GM23248 (cell line): ENCODE results near the gene NPIPB2. TPM values are rescaled to one million over a fixed set of nuclear protein-coding genes. Genes with fewer than 3 reads are reported as not detected.
"Not testable (repeated sequence)": the region's sequence is repeated elsewhere in the genome, so short reads cannot be mapped to it uniquely, and the experiment has no call there.

Source experiments
- DNase-seq: peaks from one replicate; pipeline ENCODE4 v3.0.0-alpha.2; 2015
- H2AFZ ChIP-seq: fragments of 200-600 bp; sonication (generic); 2 replicates; pipeline ENCODE4 v1.6.1; 2016; ENCODE audit warnings: antibody characterized with exemption
- H3F3A ChIP-seq: fragments of 200-600 bp; sonication (generic); 2 replicates; pipeline ENCODE4 v1.6.1; 2016; ENCODE audit warnings: mild to moderate bottlenecking, antibody characterized with exemption, mixed run types; ENCODE audit not compliant: insufficient read depth
- H3K27ac ChIP-seq: fragments of 200-600 bp; sonication (generic); 2 replicates; pipeline ENCODE4 v1.5.1; 2016; ENCODE audit warnings: mild to moderate bottlenecking
- H3K27me3 ChIP-seq: fragments of 200-600 bp; sonication (generic); replicated peaks from 2 replicates; pipeline ENCODE4 v1.6.1; 2016; ENCODE audit warnings: mild to moderate bottlenecking; ENCODE audit not compliant: insufficient read depth
- H3K36me3 ChIP-seq: fragments of 200-600 bp; sonication (generic); 2 replicates; pipeline ENCODE4 v1.6.1; 2016; ENCODE audit warnings: low read depth, mild to moderate bottlenecking
- H3K4me1 ChIP-seq: fragments of 200-600 bp; sonication (generic); 2 replicates; pipeline ENCODE4 v1.6.1; 2016; ENCODE audit warnings: mild to moderate bottlenecking; ENCODE audit not compliant: insufficient read depth
- H3K4me2 ChIP-seq: fragments of 200-600 bp; sonication (generic); one replicate; pipeline ENCODE4 v1.6.1; 2016; ENCODE audit warnings: mild to moderate bottlenecking; ENCODE audit not compliant: unreplicated experiment
- H3K4me3 ChIP-seq: fragments of 200-600 bp; sonication (generic); 2 replicates; pipeline ENCODE4 v1.5.1; 2016; ENCODE audit warnings: mild to moderate bottlenecking
- H3K79me2 ChIP-seq: fragments of 200-600 bp; sonication (generic); 2 replicates; pipeline ENCODE4 v1.6.1; 2016; ENCODE audit warnings: mild to moderate bottlenecking; ENCODE audit not compliant: insufficient read depth
- H3K9ac ChIP-seq: fragments of 200-600 bp; sonication (generic); 2 replicates; pipeline ENCODE4 v1.6.1; 2016; ENCODE audit warnings: mild to moderate bottlenecking
- H3K9me2 ChIP-seq: fragments of 200-600 bp; sonication (generic); 2 replicates; pipeline ENCODE4 v1.6.1; 2016; ENCODE audit warnings: mixed run types, mild to moderate bottlenecking, moderate library complexity; ENCODE audit not compliant: insufficient read depth
- H3K9me3 ChIP-seq: fragments of 200-600 bp; sonication (generic); one replicate; pipeline ENCODE4 v1.6.1; 2017; ENCODE audit warnings: low read depth
- H4K20me1 ChIP-seq: fragments of 200-600 bp; sonication (generic); 2 replicates; pipeline ENCODE4 v1.6.0; 2016; ENCODE audit not compliant: insufficient read depth
- EZH2 ChIP-seq: fragments of 200-600 bp; sonication (generic); IDR thresholded peaks from 2 replicates; pipeline ENCODE4 v1.6.1; 2018; ENCODE audit warnings: antibody characterized with exemption, mild to moderate bottlenecking; ENCODE audit not compliant: insufficient read depth, poor library complexity, severe bottlenecking
- EZH2phosphoT487 ChIP-seq: fragments of 200-600 bp; sonication (generic); IDR thresholded peaks from 2 replicates; pipeline ENCODE4 v1.6.1; 2018; ENCODE audit warnings: antibody characterized with exemption, moderate library complexity, mild to moderate bottlenecking, low read depth; ENCODE audit not compliant: insufficient read depth
- whole genome bisulfite sequencing, 2 experiments: methylation state at CpG; one replicate each; pipeline ENCODE4 v1.1.6; 2015 to 2017; ENCODE audit warnings: low lambda C conversion rate in 2 of 2, low coverage in 1 of 2; ENCODE audit errors: missing lambda C conversion rate in 2 of 2; 5-methylcytosine and 5-hydroxymethylcytosine counted together
- in situ Hi-C: fragments of 300-500 bp; cut with MboI; formaldehyde crosslinking; loops from 2 replicates; pipeline ENCODE4 v1.15.0; 2020
- polyA plus RNA-seq: library from polyadenylated mRNA; unstranded; fragments of >200 nt; fragmentation: Nextera tagmentation; extraction: Ambion mirVana; gene quantifications from 2 replicates; pipeline ENCODE4 v1.2.1, GENCODE V29; 2016
- total RNA-seq: library from RNA; depleted of rRNA; stranded (reverse); fragments of >200 nt; shearing (Covaris generic); gene quantifications from 2 replicates; pipeline ENCODE4 v1.2.3, GENCODE V29; 2014

The NPIPB2 gene
- total and polyA plus RNA-seq, 2 experiments from 2014 or later, result 0.65 to 2.0 TPM

DNA sequence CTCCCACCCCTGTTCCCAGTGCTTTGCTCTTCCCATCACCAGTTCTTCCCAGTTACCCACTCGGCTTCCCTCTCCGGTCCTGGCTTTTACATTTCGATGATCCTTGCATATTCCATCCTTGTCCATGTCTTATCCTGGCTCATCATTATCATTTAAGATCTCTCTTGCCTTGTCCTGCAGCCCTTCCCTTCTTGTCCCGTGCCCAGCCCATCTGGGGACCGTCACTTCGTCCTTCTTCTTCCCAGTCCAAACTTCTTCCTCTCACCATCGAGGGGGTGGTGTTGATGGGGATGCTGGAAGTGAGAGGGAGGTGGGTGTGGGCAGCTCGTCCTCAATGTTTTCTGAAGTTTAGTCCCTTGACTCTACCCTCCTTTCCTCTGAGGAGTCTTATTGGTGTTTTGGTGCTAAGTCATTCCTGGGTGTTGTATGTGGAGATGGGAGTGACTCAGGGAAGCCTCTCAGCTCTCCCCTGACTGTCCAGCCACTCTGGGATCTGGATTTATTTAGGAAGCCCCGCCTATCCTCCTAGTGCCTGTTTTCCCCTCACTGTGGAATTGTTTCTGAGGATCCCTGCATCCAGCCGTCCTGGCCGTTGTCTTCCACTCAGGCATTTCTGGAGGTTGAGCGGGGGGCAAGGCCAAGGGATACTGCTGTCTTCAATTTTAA is 35.7 kb upstream of the NPIPB2 start:
- Histone ChIP-seq H3K27ac (peak overlapping the region; percentile 93), H3F3A (peaks cover 21% of the 10 kb centered on the region), H3K9me2 (no peaks in the 10 kb centered on the region), H3K9ac (peak overlapping the region; percentile 92), H4K20me1 (no peaks in the 10 kb centered on the region), H2AFZ (peak overlapping the region; percentile 89), H3K4me3 (peak overlapping the region; percentile 99), H3K27me3 (no peaks in the 10 kb centered on the region), H3K4me1 (peaks cover 13% of the 10 kb centered on the region), H3K79me2 (peaks cover 63% of the 10 kb centered on the region), H3K9me3 (no peaks in the 10 kb centered on the region), H3K4me2 (peak overlapping the region; percentile 92), H3K36me3 (no peaks in the 10 kb centered on the region)
- peak; percentile 95 for DNase-seq
- WGBS, 2 experiments, result 1% methylated on average over 12 of the region's 12 CpGs
- in situ Hi-C loops, result no loop called here
- TF ChIP-seq EZH2, result no peak
- no peak for TF ChIP-seq EZH2phosphoT487

DNA sequence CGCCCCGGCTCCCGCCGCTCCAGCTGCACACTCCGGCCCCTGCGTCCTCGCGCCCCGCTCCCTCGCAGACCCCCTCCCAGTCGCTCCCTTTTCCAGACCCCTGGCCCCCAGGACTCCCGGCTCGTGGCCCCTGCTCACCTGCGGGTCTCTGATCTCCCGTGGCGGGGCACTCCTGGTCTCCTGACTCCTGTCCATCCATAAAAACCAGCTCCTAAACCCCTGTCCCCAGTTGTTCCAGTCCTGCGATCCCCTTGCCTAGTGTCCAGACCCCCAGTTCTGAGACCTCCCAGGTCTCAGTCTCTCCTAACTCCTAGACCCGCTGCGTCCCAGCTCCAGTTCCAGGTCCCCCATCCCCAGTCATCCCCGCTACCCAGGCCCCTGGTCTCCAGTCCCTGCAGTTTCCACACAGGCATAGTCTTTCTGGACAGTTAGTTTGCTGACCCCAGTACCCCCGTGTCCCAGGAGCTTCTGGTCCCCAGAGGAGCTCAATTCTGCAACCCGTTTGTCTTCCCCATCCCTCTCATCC is 35.1 kb upstream of the NPIPB2 start:
- Histone ChIP-seq H3K4me3 (peak overlapping the region; percentile 99), H3F3A (peaks cover 21% of the 10 kb centered on the region), H3K4me2 (peak overlapping the region; percentile 92), H3K9me2 (no peaks in the 10 kb centered on the region), H3K9me3 (no peaks in the 10 kb centered on the region), H3K9ac (peak overlapping the region; percentile 92), H2AFZ (peak overlapping the region; percentile 89), H3K79me2 (peaks cover 57% of the 10 kb centered on the region), H3K27ac (peak overlapping the region; percentile 93), H3K36me3 (no peaks in the 10 kb centered on the region), H4K20me1 (no peaks in the 10 kb centered on the region), H3K4me1 (peaks cover 13% of the 10 kb centered on the region), H3K27me3 (no peaks in the 10 kb centered on the region)
- WGBS, 2 experiments, result 2 to 5% methylated on average over 6 to 19 of the region's 22 CpGs
- in situ Hi-C loops, result no loop called here
- DNase-seq, result no peak
- no peak for TF ChIP-seq EZH2phosphoT487
- TF ChIP-seq EZH2, result no peak

DNA sequence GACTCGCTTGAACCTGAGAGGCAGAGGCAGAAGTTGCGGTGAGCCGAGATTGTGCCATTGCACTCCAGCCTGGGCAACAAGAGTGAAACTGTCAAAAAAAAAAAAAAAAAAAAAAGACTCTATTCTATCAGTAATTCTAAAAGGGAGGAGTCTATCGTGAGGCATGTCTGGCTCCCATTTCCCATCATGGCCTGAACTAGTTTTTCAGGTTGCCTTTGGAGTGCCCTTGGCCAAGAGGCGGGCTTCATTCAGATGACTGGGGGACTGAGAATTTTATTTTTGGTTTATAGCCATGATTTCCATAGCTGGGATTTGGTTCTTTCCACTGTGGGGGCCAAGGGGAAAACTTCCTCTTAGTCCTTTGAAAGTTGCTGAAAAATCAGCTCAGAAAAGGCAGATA is 31.2 kb upstream of the NPIPB2 start:
- no peaks in the 10 kb centered on the region for H3K27me3 ChIP-seq
- H3K4me3 ChIP-seq, result no peak overlapping the region
- TF ChIP-seq EZH2phosphoT487 (no peak), EZH2 (no peak)
- no peak overlapping the region for H3K27ac ChIP-seq
- no peak overlapping the region for H3K4me2 ChIP-seq
- H3K9me3 ChIP-seq, result no peaks in the 10 kb centered on the region
- no peaks in the 10 kb centered on the region for H4K20me1 ChIP-seq
- in situ Hi-C loops, result no loop called here
- peaks cover 19% of the 10 kb centered on the region for H3K79me2 ChIP-seq
- no peak overlapping the region for H3K9ac ChIP-seq
- no peaks in the 10 kb centered on the region for H3K9me2 ChIP-seq
- no peak for DNase-seq
- no peaks in the 10 kb centered on the region for H3K36me3 ChIP-seq
- H3K4me1 ChIP-seq, result peaks cover 5% of the 10 kb centered on the region
- no peak overlapping the region for H2AFZ ChIP-seq
- WGBS, 2 experiments, result 90 to 91% methylated on average over 5 of the region's 5 CpGs
- H3F3A ChIP-seq, result peaks cover 12% of the 10 kb centered on the region

DNA sequence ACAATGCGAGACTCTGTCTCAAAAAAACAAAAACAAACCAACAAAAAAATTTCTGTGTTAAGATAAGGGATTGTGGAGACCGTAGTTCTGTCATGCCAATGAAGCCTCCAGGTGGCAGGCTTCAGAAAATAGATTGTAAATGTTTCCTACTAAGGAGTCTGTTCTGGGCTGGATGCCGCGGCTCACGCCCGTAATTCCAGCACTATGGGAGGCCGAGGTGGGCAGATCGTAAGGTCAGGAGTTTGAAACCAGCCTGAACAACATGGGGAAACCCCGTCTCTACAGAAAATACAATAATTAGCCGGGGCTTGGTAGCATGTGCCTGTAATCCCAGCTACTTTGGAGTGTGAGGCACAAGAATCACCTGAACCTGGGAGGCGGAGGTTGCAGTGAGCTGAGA is 30.3 kb upstream of the NPIPB2 start:
- in situ Hi-C loops, result no loop called here
- Histone ChIP-seq H3K9me2 (no peaks in the 10 kb centered on the region), H3K4me2 (no peak overlapping the region), H3K27me3 (no peaks in the 10 kb centered on the region), H3K9me3 (no peaks in the 10 kb centered on the region), H3K4me1 (0 out of 2 replicates have a peak, but pooled peaks cover 3% of the 10 kb centered on the region), H3K79me2 (peaks cover 12% of the 10 kb centered on the region), H4K20me1 (no peaks in the 10 kb centered on the region), H3F3A (peaks cover 3% of the 10 kb centered on the region; the same call in 1 of the 2 replicates), H3K36me3 (no peaks in the 10 kb centered on the region), H3K9ac (no peak overlapping the region), H3K4me3 (no peak overlapping the region), H3K27ac (no peak overlapping the region), H2AFZ (no peak overlapping the region)
- no peak for TF ChIP-seq EZH2
- TF ChIP-seq EZH2phosphoT487, result no peak
- DNase-seq, result peak; percentile 32
- WGBS, 2 experiments, result 83 to 89% methylated on average over 11 of the region's 11 CpGs

DNA sequence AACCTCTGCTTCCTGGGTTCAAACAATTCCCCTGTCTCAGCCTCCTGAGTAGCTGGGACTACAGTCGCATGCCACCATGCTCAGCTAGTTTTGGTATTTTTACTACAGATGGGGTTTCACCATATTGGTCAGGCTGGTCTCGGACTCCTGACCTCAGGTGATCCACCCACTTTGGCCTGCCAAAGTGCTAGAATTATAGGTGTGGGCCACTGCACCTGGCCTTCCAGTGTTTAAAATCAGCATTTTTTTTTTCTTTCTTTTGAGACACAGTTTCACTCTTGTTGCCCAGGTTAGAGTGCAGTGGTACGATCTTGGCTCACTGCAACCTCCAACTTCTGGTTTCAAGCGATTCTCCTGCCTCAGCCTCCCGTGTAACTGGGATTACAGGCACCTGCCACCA is 28.4 kb upstream of the NPIPB2 start:
- H2AFZ ChIP-seq, H3K4me1 ChIP-seq, DNase-seq, H3K36me3 ChIP-seq, H3K9me3 ChIP-seq, in situ Hi-C loops, H3K9ac ChIP-seq, H3K9me2 ChIP-seq, H3K79me2 ChIP-seq, H3K27ac ChIP-seq, H3K27me3 ChIP-seq, H3K4me3 ChIP-seq, H4K20me1 ChIP-seq, H3K4me2 ChIP-seq, H3F3A ChIP-seq: not testable (repeated sequence)
- WGBS, 2 experiments, result 96 to 97% methylated on average over 5 of the region's 5 CpGs
